T-helper 1 cell treated with Interleukin-12 subunit alpha and Interleukin-12 subunit beta and Interleukin-4 antibody, amounts not matched to agents 30 μg/mL and 1 μg/mL, for 36 hours (primary cell): Measurements from ENCODE around the gene MFAP2.

Experiments
- H3K27ac Mint-ChIP-seq: one replicate; pipeline ENCODE4 v1.8.0; 2021; ENCODE audit warnings: mild to moderate bottlenecking, mixed read lengths
- H3K27me3 Mint-ChIP-seq: one replicate; pipeline ENCODE4 v1.8.0; 2021; ENCODE audit warnings: low read depth, mixed read lengths
- H3K36me3 Mint-ChIP-seq: one replicate; pipeline ENCODE4 v1.8.0; 2021; ENCODE audit warnings: low read depth, mixed read lengths
- H3K4me1 Mint-ChIP-seq: one replicate; pipeline ENCODE4 v1.8.0; 2021; ENCODE audit warnings: low read depth, mixed read lengths
- H3K4me3 Mint-ChIP-seq: one replicate; pipeline ENCODE4 v1.8.0; 2021; ENCODE audit warnings: mild to moderate bottlenecking, moderate library complexity, mixed read lengths
- H3K9me3 Mint-ChIP-seq: one replicate; pipeline ENCODE4 v1.8.0; 2021; ENCODE audit warnings: mixed read lengths

MFAP2 gene

GRCh38 chr1:16980473-16981268 is at the start of gene MFAP2:
Gene MFAP2, minus strand, starts transcription at chr1:16980620. Its CDS starts 2,347 bp downstream, at chr1:16978273.
- peaks cover under 1% of the 10 kb centered on the region for H3K36me3 Mint-ChIP-seq
- H3K27ac Mint-ChIP-seq = no peak within 1 kb of the TSS
- H3K9me3 Mint-ChIP-seq = no peaks in the 10 kb centered on the region
- H3K27me3 Mint-ChIP-seq = peaks cover 22% of the 10 kb centered on the region
- peaks cover 3% of the 10 kb centered on the region for H3K4me1 Mint-ChIP-seq
- H3K4me3 Mint-ChIP-seq = peak within 1 kb of the TSS; percentile 66

- Mint-ChIP-seq H3K9me3 (no peaks in the 10 kb centered on the region), H3K27ac (no peak overlapping the region), H3K36me3 (peaks cover 16% of the 10 kb centered on the region), H3K27me3 (no peaks in the 10 kb centered on the region), H3K4me1 (no peaks in the 10 kb centered on the region), H3K4me3 (no peak overlapping the region)
These were observed 49.8 kb upstream of the MFAP2 start for GRCh38 chr1:17030206-17030605.

DNA sequence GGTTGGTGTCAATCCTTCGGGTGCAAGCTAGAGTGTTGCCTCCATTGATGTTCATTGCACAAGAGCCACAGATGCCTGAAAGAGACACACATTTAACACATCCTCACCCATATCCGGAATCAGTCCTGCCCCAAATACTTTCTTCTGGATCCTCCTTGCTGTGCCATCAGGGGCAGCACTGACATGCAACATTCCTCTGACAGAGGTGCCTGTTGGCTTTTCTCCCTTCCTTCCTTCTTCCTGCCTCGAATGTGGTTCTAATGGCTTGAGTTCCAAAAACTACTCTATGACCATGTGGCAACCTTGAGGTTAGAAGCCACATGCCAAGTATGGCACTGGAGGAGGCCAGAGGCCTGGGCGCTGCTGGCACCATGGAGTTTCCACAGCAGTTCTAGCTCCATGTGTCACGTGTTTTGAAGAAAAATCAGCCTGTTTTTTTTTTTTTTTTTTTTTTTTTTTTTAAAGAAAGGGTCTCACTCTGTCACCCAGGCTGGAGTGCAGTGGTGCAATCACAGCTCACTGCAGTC is 48.3 kb upstream of the MFAP2 start:
- H3K27ac Mint-ChIP-seq = no peak overlapping the region
- no peaks in the 10 kb centered on the region for H3K4me1 Mint-ChIP-seq
- H3K4me3 Mint-ChIP-seq = no peak overlapping the region
- H3K27me3 Mint-ChIP-seq = no peaks in the 10 kb centered on the region
- H3K36me3 Mint-ChIP-seq = peaks cover 27% of the 10 kb centered on the region
- H3K9me3 Mint-ChIP-seq = no peaks in the 10 kb centered on the region

DNA sequence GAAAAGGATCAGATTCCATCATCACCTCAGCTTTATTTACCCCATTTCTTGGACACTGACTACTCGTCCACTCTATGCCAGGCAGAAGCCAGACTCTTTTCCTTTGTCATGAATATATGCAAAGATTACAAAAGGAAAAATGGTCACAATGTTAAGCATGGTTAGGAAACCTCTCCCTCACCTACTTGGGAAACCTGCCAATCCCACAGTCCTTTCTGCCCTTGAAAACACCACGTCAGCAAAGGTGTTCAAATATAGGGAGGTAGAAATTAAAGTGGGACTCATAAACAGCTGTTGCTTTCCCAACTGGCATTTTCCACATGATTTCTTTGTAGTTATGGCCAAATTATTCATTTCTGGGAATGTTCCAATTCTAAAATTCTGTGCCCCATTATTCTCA is 47.5 kb upstream of the MFAP2 start:
- peaks cover 1% of the 10 kb centered on the region for H3K4me1 Mint-ChIP-seq
- peaks cover 28% of the 10 kb centered on the region for H3K36me3 Mint-ChIP-seq
- no peak overlapping the region for H3K27ac Mint-ChIP-seq
- H3K27me3 Mint-ChIP-seq = no peaks in the 10 kb centered on the region
- H3K9me3 Mint-ChIP-seq = no peaks in the 10 kb centered on the region
- no peak overlapping the region for H3K4me3 Mint-ChIP-seq

- Mint-ChIP-seq H3K36me3 (peaks cover 30% of the 10 kb centered on the region), H3K9me3 (no peaks in the 10 kb centered on the region), H3K27me3 (no peaks in the 10 kb centered on the region), H3K27ac (no peak overlapping the region), H3K4me3 (no peak overlapping the region), H3K4me1 (peaks cover 3% of the 10 kb centered on the region)
These were observed 47.0 kb upstream of the MFAP2 start for GRCh38 chr1:17027403-17027802.

GRCh38 chr1:17024721-17025120 is 44.3 kb upstream of the MFAP2 start:
- H3K27me3 Mint-ChIP-seq = no peaks in the 10 kb centered on the region
- peaks cover 3% of the 10 kb centered on the region for H3K4me1 Mint-ChIP-seq
- H3K9me3 Mint-ChIP-seq = no peaks in the 10 kb centered on the region
- no peak overlapping the region for H3K4me3 Mint-ChIP-seq
- peaks cover 44% of the 10 kb centered on the region for H3K36me3 Mint-ChIP-seq
- no peak overlapping the region for H3K27ac Mint-ChIP-seq

DNA sequence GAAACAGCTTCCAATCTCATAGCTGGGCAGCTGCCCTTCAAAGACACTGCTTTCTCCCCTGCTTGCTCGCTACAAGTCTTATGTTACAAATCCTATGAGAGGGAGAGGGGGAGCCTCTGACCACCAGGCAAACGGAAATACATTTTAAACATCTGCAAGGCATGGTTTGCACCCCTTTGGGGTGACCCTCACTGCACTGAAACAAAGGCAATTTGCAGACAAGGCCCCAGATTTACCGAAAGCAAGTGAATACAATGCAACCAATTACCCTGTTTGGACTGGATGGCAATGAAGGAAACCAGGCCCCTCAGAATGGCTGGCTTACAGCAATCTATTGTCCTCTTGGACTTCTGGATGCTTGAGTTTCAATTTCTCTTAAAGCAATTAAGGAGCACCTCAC is 43.2 kb upstream of the MFAP2 start:
- peaks cover 13% of the 10 kb centered on the region for H3K4me1 Mint-ChIP-seq
- no peak overlapping the region for H3K4me3 Mint-ChIP-seq
- peaks cover 52% of the 10 kb centered on the region for H3K36me3 Mint-ChIP-seq
- H3K9me3 Mint-ChIP-seq = no peaks in the 10 kb centered on the region
- H3K27ac Mint-ChIP-seq = no peak overlapping the region
- H3K27me3 Mint-ChIP-seq = no peaks in the 10 kb centered on the region

DNA sequence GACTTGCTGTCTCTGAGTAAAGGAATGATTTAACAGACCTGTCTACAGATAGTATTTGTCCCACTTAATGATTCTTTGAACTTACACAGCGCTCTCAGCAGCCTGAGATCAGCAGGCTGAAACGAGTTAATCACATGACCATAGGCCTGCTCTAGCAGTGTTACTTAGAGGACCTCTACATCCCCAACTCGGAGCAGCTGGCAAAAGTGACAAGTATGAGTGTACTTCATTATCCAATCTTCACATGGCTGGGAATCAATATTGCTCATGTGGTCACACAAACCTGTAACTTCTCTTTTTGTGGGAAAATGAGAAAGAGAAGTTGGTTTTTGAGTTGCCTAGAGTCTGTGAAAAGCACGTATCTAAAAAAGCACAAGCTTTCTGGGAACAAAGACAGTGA is 42.7 kb upstream of the MFAP2 start:
- no peaks in the 10 kb centered on the region for H3K27me3 Mint-ChIP-seq
- H3K36me3 Mint-ChIP-seq = peaks cover 47% of the 10 kb centered on the region
- H3K27ac Mint-ChIP-seq = no peak overlapping the region
- H3K4me1 Mint-ChIP-seq = peaks cover 13% of the 10 kb centered on the region
- no peak overlapping the region for H3K4me3 Mint-ChIP-seq
- no peaks in the 10 kb centered on the region for H3K9me3 Mint-ChIP-seq

DNA sequence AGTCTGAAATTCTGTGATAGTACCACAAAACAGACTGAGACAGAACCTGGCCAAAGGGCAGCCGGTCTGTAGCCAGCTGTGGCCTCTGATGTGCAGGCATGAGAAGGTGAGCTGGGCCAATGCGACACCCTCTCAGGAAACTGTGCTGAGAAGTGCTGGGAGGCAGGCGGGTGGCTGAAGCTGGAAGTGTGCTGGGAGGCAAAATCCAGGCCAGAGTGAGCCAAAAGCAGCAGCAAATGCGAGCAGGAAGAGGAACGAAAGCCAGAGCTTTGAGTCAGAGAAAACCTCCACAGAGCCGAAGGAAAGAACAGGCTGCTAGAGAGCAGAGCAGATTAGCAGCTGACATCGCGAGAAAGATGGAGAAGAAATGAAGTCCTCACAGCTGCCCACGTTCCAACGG is 41.5 kb upstream of the MFAP2 start:
- Mint-ChIP-seq H3K36me3 (peaks cover 41% of the 10 kb centered on the region), H3K9me3 (no peaks in the 10 kb centered on the region), H3K27ac (no peak overlapping the region), H3K27me3 (no peaks in the 10 kb centered on the region), H3K4me1 (peaks cover 13% of the 10 kb centered on the region), H3K4me3 (no peak overlapping the region)

GRCh38 chr1:17020502-17020901 is 40.1 kb upstream of the MFAP2 start:
- Mint-ChIP-seq H3K4me1 (peaks cover 13% of the 10 kb centered on the region), H3K36me3 (peaks cover 41% of the 10 kb centered on the region), H3K9me3 (no peaks in the 10 kb centered on the region), H3K4me3 (no peak overlapping the region), H3K27ac (no peak overlapping the region), H3K27me3 (no peaks in the 10 kb centered on the region)

- peak overlapping the region; percentile 29 for H3K27ac Mint-ChIP-seq
These were observed 38.4 kb upstream of the MFAP2 start for GRCh38 chr1:17018849-17019248.

DNA sequence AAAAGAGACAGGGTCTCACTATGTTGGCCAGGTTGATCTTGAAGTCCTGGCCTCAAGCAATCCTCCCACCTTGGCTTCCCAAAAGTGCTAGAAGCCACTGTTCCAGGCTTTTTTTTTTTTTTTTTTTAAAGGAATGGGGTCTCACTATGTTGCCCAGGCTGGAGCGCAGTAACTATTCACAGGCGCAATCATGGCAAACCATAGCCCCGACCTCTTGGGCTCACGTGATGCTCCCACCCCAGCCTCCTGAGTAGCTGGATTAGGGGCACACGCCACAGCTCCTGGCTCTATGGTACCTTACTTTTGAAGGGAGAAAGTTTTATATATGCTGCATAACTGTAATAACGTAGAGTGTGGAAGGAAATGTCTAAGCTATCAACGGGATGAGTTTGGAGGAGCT is 37.0 kb upstream of the MFAP2 start:
- H3K9me3 Mint-ChIP-seq = no peaks in the 10 kb centered on the region
- H3K4me3 Mint-ChIP-seq = no peak overlapping the region
- H3K27ac Mint-ChIP-seq = no peak overlapping the region
- peaks cover 25% of the 10 kb centered on the region for H3K36me3 Mint-ChIP-seq
- no peaks in the 10 kb centered on the region for H3K27me3 Mint-ChIP-seq
- peaks cover 15% of the 10 kb centered on the region for H3K4me1 Mint-ChIP-seq

More at GRCh38 chr1:17018849-17019248, 38.4 kb upstream of the MFAP2 start:
- H3K36me3 Mint-ChIP-seq = peaks cover 31% of the 10 kb centered on the region
- no peaks in the 10 kb centered on the region for H3K9me3 Mint-ChIP-seq
- peaks cover 15% of the 10 kb centered on the region for H3K4me1 Mint-ChIP-seq
- no peak overlapping the region for H3K4me3 Mint-ChIP-seq
- H3K27me3 Mint-ChIP-seq = no peaks in the 10 kb centered on the region

GRCh38 chr1:17016317-17016661 is 35.9 kb upstream of the MFAP2 start:
- Mint-ChIP-seq H3K27ac (no peak overlapping the region), H3K4me3 (no peak overlapping the region), H3K36me3 (peaks cover 17% of the 10 kb centered on the region), H3K27me3 (no peaks in the 10 kb centered on the region), H3K4me1 (peaks cover 21% of the 10 kb centered on the region), H3K9me3 (no peaks in the 10 kb centered on the region)

DNA sequence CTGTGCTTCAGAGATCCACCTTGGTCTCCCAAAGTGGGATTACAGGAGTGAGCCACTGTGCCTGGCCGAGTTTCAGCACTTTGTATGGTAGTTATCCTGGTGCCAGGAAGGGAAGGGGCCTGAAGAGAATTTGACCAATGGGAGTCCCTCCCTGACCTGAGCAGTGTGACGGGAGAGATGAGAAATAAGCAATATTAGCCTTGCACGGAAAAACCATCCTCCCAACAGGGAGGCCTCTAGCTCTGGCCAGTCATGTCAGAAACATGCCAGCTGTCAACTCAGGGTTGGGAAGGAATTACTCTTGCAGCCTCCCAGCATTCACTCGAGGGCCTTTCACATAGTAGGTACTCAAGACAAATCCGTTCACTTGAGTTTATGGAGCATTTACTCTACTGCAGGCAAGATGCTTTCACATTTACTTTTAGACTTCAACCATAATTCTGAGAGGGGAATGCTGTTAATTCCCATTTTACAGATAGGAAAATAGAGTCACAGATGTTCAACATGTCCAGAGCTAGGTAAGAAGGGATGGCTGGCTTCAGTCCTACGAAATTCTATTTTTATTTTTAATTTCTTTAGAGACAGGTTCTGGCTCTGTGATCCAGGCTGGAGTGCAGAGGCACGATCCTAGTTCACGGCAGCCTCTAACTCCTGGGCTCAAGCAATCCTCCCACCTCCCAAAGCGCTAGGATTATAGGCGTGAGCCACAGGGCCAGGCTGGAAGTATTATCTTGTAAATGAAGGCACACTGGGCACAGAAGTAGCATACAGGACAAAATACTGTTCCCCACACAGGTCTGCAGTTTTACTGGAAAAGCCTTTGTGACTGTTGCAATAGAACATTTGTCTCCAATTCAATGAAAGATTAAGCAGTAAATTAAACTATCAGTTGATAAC is 34.5 kb upstream of the MFAP2 start:
- Mint-ChIP-seq H3K36me3 (peaks cover 12% of the 10 kb centered on the region), H3K4me1 (peaks cover 31% of the 10 kb centered on the region), H3K27me3 (no peaks in the 10 kb centered on the region), H3K9me3 (no peaks in the 10 kb centered on the region), H3K27ac (no peak overlapping the region), H3K4me3 (no peak overlapping the region)
